ENCODE data around the gene CDK5R2.
"Not testable (repeated sequence)": the region's sequence is repeated elsewhere in the genome, so short reads cannot be mapped to it uniquely, and the experiment has no call there.

Gene CDK5R2

DNA sequence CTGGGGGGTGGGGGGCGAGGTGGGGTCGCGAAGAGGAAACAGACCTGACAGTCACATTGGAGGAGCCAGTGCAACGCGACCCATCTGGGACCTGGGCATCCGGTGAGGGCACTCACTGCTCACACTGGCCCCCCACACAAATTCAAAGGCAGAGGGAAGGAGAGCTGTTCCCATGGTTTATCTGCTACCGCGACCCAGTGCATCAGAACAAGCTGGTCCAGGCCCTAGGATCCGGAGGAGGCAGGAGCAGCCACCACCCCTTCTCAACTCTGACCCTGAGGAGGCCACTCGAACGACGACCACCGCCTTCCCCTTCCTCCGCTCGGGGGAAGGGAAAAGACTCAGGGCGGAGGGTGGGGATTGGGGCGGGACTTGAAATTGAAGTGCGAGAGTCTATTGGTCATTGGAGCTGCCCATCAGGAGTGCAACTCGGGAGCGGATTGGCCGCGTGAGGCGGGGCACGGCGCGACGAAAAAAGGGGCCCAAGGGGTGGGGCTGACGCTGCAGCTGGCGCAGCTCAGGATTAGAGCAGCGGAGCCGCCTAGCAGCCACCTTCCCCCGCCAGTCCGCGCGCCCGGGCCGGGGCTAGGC is at the start of gene CDK5R2:
Gene CDK5R2, plus strand, starts transcription at position 526 of the 591 bp plus-strand sequence. CDS start 155 bp downstream, outside the sequence.
- DNase-seq: peak; percentile 100

DNA sequence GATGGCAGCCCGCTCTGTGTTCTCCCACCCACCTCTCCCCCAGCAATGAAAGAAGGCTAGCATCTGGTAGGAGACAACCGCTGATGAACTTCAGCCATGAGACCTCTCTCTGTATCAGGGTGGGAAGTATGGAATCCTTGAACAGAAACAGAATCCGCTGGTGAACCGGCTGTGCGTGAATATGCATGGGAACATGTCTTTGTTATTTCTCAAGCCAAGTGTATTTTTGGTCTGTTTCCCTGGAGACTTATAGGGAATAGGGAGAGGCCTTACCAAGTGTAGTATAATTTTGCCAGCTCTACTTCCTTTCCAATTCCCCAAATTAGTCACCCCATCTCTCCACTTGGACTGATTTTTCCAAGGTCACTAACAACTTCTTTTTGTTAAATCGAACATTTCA is 48.7 kb upstream of the CDK5R2 start:
- DNase-seq: no peak

DNA sequence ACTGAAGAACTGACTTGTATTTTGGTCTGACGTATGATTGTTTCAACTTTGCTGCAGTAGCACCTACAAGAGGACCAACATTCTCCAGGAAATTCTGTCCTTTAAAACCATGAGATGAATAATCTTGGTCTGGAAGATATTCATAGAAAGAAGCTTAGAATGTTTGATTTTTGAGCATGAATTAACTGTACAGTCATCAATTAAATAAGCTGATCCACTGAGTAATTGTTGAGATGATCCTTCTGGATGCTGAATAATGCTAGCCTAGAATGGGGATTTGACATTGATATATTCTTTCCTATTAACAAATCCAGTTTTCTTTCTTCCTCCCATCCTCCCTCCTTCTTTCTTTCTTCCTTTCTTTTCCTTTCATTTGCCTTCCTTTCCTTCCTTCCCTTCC is 39.0 kb upstream of the CDK5R2 start:
- DNase-seq: no peak

DNA sequence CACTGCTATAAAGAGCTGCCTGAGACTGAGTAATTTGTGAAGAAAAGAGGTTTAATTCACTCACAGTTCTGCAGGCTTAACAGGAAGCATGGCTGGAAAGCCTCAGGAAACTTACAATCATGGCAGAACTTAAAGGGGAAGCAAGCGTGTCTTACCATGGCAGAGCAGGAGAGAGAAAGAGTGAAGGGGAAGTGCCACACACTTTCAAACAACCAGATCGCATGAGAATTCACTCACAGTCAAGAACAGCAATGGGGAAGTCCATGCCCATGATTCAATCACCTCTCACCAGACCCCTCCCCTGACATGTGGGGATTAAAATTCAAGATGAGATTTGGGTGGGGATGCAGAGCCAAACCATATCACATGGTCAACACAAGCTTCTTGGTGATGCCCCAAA is 34.7 kb upstream of the CDK5R2 start:
- no peak for DNase-seq

DNA sequence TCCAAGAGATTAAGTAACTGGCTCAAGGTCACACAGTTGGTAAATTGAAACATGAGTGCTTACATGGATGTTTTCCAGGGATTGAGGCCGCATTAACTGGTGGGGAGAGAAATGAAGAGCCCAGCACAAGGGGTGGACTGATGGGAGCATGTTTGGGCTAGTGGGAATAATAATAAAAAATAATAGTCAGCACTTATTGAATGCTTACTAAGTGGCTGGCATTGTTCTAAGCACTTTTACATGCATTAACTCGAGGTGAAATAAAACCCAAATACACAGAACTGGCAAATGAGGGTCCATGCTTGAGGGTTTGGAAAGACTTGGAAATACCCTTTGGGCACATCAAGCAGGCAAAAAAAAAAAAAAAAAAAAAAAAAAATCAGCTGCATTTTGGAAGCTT is 34.0 kb upstream of the CDK5R2 start:
- no peak for DNase-seq

DNA sequence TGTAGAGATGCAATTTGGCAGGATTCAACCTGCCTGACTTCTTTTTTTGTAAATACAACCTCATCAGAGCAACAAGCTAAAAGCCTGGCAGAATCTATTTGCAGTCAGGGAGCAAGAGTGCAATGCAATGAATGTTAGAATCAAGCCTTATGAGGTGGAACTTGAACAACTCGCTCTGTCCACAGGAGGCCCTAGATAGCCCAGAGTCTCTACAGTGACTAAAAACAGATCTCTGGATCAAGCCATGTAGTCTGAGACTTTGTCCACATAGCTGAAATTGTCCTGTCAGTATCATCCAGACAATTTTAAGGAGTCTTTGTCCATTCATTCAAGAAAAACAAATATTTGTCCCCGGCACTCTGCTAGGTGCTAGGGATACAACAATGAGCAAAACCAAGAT is 32.0 kb upstream of the CDK5R2 start:
- no peak for DNase-seq

DNA sequence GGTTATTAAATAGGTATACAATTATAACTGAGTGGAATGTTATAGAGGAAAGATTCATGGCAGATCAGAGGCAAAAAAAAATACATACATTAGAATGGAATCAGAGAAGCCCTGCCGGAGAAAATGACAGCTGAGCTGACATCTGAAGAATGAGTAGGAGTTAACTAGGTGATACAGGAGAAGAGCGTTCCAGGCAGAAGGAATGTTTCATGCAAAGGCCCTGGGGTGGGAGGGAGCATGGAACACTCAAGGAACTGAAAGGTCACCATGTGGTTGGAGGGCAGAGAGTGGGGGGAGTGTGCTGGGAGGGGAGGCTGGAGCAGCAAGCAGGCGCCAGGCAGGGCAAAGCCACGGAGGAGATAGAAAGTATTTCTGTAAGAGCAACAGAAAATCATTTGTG is 31.6 kb upstream of the CDK5R2 start:
- DNase-seq: no peak

DNA sequence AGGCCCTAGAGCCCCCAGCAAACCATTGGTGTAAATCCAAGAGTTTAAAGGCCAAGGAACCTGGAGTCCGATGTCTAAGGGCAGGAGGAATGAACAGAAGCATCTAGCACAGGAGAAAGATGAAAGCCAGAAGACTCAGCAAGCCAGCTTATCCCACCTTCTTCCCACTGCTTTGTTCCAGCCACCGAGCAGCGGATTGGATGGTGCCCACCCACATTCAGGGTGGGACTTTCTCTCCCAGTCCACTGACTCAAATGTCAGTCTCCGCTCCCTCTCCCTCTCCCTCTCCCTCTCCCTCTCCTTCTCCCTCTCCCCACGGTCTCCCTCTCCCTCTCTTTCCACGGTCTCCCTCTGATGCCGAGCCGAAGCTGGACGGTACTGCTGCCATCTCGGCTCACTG is 29.0 kb upstream of the CDK5R2 start:
- DNase-seq: not testable (repeated sequence)

DNA sequence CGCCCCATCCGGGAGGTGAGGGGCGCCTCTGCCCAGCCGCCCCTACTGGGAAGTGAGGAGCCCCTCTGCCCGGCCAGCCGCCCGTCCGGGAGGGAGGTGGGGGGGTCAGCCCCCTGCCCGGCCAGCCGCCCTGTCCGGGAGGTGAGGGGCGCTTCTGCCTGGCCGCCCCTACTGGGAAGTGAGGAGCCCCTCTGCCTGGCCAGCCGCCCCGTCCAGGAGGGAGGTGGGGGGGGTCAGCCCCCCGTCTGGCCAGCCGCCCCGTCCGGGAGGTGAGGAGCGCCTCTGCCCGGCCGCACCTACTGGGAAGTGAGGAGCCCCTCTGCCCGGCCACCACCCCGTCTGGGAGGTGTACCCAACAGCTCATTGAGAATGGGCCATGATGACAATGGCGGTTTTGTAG is 27.7 kb upstream of the CDK5R2 start:
- not testable (repeated sequence) for DNase-seq

DNA sequence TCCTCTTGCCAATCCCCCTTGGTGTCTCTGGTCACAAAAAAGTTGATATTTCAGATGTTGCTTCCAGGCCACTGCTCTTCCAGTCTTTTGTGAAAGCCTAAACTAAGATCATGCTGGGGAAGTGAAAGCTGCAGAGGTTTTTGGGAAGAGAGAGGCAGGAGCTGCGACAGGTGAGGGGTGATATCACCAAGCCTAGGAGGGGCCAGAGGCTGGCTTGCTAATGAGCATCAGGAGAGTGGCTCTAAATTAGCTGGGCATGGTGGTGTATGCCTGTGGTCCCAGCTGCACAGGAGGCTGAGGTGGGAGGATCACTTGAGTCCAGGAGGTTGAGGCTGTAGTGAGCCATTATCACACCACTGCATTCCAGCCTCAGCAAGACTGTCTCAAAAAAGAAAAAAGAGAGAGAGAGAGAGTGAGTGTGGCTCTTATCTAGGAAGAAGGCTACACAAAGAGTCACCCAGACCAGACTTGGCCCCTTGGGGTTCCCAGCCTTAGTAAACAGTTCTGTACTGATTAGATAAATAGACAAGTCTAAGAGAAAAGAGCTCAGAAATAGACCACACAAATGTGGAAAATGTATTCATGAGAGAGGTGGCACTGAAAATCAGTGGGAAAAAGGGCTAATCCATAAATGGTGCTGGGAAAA is 14.6 kb upstream of the CDK5R2 start:
- no peak for DNase-seq

DNA sequence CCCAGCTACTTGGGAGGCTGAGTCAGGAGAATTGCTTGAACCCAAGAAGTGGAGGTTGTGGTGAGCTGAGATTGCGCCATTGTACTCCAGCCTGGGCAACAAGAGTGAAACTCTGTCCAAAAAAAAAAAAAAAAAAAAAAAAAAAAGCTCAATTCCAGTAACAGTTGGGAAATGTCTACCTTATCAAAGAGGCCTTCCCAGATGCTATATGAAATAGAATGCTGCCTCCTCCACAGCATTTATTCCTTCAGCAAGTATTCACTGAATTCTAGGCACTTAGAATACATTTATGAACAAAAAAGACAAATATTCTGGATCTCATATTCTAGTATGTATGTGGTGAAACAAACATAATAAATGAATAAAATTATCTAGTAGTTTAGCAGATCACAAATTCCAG is 12.8 kb upstream of the CDK5R2 start:
- DNase-seq: no peak

DNA sequence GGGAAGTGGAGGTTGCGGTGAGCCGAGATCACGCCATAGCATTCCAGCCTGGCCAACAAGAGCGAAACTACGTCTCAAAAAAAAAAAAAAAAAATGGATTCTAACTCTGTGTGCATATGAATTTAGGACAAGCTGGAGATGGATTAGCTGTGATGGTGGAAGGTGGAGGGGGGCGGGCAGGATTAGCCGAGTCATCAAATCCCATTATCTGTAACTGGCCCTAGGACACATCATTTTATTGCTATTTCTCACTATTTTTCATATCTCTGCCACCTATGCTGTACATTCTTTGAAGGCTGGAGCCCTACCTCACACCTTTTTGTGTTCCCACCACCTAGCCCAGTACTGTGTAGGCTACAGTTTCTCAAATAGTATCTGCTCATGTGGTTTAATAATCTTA is 7.3 kb upstream of the CDK5R2 start:
- DNase-seq: no peak

DNA sequence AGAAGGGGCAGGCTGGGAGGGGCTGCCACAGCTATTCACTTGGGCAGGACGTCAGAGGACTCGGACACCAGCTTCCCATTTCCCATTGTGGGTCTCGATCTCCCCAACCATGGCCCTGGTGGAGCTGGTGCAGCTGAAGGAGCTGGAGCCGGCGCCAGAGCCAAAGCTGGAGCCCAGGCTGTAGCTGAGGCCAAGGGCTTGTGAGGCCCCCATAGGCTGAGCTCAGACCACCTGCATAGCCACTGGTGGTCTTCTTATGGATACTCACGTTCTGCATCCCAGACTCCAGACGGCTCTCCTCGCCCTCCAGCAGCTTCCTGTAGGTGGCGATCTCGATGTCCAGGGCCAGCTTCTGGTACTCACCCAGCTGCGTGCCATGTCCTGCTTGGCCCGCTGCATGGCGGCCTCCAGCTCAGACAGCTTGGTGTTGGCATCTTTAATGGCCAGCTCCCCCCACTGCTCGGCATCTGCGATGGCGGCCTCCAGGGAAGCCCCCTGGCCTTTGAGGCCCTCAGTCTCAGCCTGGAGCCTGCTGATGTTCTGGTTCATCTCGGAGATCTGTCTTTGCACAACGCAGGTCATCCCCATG is 6.0 kb upstream of the CDK5R2 start:
- no peak for DNase-seq

DNA sequence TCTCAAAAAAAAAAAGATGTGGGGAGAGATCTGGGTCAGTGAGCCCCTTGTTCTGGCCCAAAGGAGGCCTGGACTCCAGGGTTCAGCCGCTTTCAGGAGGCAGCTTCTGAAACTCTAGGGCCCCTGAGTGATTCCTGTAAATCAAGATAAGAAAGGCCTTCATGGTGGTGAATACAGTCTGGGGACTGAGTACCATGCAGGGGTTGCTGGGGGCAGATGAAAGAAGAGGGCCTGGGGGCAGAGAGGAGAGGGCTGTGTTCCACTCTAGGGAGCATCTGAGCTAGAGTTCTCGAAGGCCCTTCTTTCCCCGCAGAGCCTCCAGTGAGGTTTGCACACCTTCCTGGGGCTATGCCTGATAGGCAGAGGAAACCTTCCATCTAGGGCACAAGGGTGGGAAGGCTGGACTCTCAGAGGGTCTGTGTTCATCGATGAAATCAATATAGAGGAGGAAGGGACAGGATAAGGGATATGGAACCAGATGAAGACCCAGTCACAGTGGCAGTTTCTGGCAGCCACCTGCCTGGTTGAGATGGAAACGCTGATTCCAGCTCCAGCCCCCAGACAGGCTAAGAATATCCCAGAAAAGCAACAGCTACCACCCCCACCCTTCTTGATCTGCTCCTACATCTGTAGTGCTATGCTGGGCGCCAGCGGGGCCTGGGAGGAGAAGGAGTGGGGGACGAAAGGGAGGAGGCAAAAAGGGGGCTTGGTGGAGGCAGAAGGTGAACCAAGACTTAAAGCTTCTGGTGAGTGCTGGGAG is 4.7 kb upstream of the CDK5R2 start:
- no peak for DNase-seq

DNA sequence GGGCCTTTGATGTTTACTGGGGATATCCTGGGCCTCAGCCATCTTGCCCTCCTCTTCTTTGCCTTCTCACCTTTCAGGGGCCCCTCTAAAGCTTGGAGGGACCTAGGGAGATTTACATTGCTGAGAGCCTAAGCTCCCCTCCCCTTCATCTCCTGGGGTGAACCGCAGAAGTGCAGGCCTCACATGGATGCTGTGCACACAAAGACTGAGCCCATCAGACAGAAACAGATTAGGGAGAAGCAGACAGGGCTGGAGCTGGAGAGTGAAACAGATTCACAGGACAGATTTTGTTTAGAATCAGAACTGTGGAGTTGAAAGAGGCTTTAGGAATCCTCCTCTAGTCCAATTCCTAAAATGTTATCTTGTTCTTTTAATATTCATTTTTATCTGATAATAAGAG is 3.4 kb upstream of the CDK5R2 start:
- DNase-seq: no peak

DNA sequence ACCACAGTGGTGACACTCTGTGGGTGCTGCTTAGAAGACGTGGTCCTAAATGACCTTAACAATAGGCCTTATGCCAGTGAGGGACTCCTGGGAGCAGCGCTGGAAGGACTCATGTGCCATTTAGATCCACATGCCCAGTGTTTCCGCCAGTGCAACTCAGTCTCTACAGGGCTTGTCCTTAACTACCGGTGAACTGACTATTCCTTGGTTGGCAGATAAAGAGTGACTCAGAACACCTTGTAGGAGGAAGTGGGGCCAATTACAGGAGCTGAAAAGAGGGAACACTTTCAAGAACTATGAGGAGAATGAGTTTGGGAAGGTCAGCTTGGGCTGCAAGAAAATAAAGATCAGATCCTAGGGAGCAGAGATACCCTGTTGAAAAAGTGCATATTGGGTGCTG is 1.8 kb upstream of the CDK5R2 start:
- no peak for DNase-seq

DNA sequence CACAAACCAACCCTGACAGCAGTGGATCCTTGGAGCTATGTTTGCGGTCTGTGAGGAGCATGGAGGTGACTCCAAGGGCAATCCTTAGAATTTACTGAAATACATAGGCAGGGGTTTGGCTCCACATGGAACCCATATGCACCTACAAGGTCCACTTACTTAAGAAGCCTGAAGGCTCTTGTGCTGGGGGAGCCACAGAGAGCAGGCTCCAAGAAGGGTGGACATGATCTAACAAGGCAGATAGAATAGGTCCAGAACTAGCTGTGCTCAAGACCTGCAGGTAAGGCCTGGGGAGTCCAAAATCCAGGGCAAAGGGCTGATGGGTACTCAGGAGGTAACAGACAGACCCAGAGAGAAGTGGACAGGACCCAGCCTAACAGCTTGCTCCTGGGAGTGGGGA is 1.2 kb upstream of the CDK5R2 start:
- no peak for DNase-seq

DNA sequence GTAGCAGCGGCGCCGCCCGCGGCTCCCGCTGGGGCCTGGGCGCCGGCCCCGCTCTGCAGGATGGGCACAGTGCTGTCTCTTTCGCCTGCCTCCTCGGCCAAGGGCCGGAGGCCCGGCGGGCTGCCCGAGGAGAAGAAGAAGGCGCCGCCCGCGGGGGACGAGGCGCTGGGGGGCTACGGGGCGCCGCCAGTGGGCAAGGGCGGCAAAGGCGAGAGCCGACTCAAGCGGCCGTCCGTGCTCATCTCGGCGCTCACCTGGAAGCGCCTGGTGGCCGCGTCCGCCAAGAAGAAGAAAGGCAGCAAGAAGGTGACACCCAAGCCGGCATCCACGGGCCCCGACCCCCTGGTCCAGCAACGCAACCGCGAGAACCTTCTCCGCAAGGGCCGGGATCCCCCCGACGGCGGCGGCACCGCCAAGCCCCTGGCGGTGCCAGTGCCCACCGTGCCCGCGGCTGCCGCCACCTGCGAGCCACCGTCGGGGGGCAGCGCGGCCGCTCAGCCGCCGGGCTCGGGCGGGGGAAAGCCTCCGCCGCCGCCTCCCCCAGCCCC is 369 bp downstream of the CDK5R2 start:
- no peak for DNase-seq

DNA sequence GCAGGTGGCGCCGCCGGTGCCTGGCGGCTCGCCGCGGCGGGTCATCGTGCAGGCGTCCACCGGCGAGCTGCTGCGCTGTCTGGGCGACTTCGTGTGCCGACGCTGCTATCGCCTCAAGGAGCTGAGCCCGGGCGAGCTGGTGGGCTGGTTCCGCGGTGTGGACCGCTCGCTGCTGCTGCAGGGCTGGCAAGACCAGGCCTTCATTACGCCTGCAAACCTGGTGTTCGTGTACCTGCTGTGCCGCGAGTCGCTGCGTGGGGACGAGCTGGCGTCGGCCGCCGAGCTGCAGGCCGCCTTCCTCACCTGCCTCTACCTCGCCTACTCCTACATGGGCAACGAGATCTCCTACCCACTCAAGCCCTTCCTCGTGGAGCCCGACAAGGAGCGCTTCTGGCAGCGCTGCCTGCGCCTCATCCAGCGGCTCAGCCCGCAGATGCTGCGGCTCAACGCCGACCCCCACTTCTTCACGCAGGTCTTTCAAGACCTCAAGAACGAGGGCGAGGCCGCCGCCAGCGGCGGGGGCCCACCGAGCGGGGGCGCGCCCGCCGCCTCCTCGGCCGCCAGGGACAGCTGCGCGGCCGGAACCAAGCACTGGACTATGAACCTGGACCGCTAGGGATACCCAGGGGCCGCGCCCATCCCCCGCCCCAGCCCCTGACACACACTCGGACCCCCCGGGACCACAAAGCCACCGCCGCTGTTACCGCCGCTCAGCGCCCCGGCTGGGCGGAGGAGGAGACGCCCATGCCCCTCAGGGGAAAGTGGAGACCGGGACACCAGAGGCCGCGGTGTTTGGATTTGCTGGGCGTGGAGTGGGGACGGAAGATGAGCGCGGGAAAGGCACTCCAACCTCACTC is 1.1 kb downstream of the CDK5R2 start:
- peak; percentile 56 for DNase-seq

DNA sequence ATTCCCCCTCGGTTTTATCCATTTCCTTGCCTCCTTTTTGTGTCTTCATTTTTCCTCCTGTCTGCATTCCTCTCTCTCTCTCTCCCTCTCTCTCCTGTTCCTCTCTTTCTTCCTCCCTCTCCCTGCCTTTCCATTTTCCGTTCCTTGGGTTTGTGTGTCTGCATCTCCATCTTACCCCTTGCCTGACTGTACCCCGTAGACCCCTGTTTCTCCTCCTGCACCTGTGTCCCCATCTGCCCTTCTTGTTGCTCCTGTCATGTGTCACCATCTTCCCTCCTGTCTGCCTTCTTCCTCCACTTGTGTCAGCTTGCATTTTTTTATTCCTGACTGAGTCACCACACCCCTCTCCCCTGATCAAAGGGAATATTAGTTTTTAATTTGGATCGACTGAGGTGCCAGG is 1.8 kb downstream of the CDK5R2 start:
- DNase-seq: no peak

DNA sequence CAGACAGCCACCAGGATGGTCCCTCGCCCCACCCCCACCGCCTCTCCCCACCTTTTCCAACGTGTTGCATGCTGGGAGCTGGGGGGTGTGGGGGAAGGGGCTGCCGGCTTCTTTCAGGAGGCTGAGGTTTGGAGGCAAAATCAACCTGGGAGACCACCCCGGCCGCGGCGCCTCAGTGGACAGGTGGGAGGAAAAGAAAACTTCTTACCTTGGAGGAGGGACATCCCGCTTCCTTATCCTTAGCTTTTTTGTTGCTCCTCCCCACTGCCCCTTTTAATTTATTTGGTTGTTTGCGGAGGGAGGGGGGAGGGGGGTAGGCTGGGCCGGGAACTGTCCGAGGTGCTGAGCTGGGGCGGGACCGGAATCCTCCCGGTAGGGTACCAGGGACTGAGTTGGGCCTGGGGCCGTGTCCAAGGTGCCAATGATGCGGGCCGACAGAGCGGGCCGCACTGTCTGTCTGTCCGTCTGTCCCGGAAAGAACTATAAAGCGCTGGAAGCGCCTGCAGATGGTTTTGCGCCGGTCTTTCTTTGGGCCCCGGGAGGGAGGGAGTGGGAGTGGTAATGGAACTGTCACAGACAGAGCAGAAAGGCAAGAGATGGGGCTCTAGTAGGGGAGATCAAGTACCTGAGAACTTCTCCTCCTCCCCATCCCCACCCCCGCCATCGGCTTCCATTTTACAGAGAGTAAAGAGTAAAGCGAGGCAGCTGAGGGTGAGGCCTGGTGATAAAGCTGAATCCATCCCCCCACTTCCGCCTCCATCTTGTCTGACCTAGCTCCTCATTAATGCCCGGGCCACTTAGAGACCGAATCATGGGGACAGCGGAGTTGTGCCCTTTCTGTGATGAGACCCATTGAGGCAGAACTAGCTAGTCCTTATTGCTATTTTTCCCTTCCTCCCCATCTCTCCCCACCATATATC is 2.4 kb downstream of the CDK5R2 start:
- DNase-seq: peak; percentile 46

Data from 8988T (cell line).